OCI-LY3 (cell line): ENCODE measurements around the gene SPEF2.

Source experiments
- H2AFZ ChIP-seq: fragments of 200-600, 300-600 bp; shearing (Covaris generic); 2 replicates; pipeline ENCODE4 v1.6.0; 2014; ENCODE audit warnings: antibody characterized with exemption, low read depth, low read length
- H3K27ac ChIP-seq: fragments of 200-600, 300-600 bp; sonication (generic); 2 replicates; pipeline ENCODE4 v1.5.1; 2014; ENCODE audit warnings: mild to moderate bottlenecking, low read length, moderate library complexity, mixed read lengths
- H3K27me3 ChIP-seq: fragments of 200-600, 300-600 bp; sonication (generic); 2 replicates; pipeline ENCODE4 v1.6.1; 2014; ENCODE audit warnings: low read depth, low read length, mixed read lengths
- H3K36me3 ChIP-seq: fragments of 200-600, 300-600 bp; sonication (generic); replicated peaks from 2 replicates; pipeline ENCODE3; 2014; ENCODE audit warnings: low read depth, low read length, mixed read lengths
- H3K4me1 ChIP-seq: fragments of 300-600, 200-600 bp; sonication (generic); 2 replicates; pipeline ENCODE4 v1.6.1; 2014; ENCODE audit warnings: low read length, mixed read lengths
- H3K4me2 ChIP-seq: fragments of 200-600, 300-600 bp; sonication (generic); 2 replicates; pipeline ENCODE4 v1.6.1; 2014; ENCODE audit warnings: low read length, mixed read lengths
- H3K4me3 ChIP-seq: fragments of 300-600, 200-600 bp; sonication (generic); 2 replicates; pipeline ENCODE4 v1.5.1; 2014; ENCODE audit warnings: antibody characterized with exemption, mild to moderate bottlenecking, low read length, moderate library complexity
- H3K79me2 ChIP-seq: fragments of 300-600, 200-600 bp; shearing (Covaris generic); 2 replicates; pipeline ENCODE4 v1.6.1; 2014; ENCODE audit warnings: mild to moderate bottlenecking, low read length, mixed read lengths
- H3K9ac ChIP-seq: fragments of 300-600, 200-600 bp; shearing (Covaris generic); 2 replicates; pipeline ENCODE4 v1.6.0; 2014; ENCODE audit warnings: mild to moderate bottlenecking, low read length, moderate library complexity
- H3K9me3 ChIP-seq: fragments of 200-600, 300-600 bp; shearing (Covaris generic); 2 replicates; pipeline ENCODE4 v1.6.1; 2014; ENCODE audit warnings: low read length, mixed read lengths; ENCODE audit not compliant: insufficient read depth
- H4K20me1 ChIP-seq: fragments of 200-600, 300-600 bp; sonication (generic); 2 replicates; pipeline ENCODE4 v1.6.1; 2016; ENCODE audit warnings: low read length, mixed read lengths; ENCODE audit not compliant: insufficient read depth
- EZH2phosphoT487 ChIP-seq: fragments of 200-600 bp; shearing (Covaris generic); IDR thresholded peaks from 2 replicates; pipeline ENCODE4 v1.6.1; 2018; ENCODE audit warnings: antibody characterized with exemption, mixed run types, low read depth
- TF ChIP-seq, protein P1 (sequence below): fragments of 200-600, 300-600 bp; sonication (generic); IDR thresholded peaks from 2 replicates; pipeline ENCODE4 v1.5.1; 2014; ENCODE audit warnings: antibody characterized with exemption, low read length, low read depth

The SPEF2 gene

DNA sequence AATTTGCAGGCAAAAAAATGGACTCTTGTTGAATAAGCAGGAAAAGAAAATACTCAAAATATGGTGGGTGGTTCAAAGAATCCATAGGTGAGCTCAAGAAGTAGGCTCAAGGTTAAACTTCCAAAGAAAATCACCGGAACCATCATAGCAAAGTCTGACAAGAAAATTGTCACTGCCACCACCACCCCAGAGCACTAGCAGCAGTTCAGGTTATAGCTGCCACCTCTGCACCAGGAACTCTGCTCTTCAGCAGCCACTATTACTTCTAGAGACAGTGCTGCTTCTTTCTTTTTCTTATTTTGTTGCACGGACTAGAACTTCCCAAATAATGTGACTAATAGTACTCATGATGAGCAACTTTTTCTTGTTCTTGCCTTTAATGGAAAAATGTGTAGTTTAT lies 70.3 kb downstream of the SPEF2 start:
- Histone ChIP-seq H4K20me1 (no peaks in the 10 kb centered on the region), H3K27me3 (no peaks in the 10 kb centered on the region), H3K4me3 (no peak overlapping the region), H3K4me2 (no peak overlapping the region), H3K9ac (no peak overlapping the region), H3K9me3 (no peaks in the 10 kb centered on the region), H2AFZ (no peak overlapping the region), H3K36me3 (no peaks in the 10 kb centered on the region), H3K27ac (no peak overlapping the region), H3K4me1 (no peaks in the 10 kb centered on the region), H3K79me2 (no peaks in the 10 kb centered on the region)
- no peak for TF ChIP-seq EZH2phosphoT487
- TF ChIP-seq, protein P1, sequence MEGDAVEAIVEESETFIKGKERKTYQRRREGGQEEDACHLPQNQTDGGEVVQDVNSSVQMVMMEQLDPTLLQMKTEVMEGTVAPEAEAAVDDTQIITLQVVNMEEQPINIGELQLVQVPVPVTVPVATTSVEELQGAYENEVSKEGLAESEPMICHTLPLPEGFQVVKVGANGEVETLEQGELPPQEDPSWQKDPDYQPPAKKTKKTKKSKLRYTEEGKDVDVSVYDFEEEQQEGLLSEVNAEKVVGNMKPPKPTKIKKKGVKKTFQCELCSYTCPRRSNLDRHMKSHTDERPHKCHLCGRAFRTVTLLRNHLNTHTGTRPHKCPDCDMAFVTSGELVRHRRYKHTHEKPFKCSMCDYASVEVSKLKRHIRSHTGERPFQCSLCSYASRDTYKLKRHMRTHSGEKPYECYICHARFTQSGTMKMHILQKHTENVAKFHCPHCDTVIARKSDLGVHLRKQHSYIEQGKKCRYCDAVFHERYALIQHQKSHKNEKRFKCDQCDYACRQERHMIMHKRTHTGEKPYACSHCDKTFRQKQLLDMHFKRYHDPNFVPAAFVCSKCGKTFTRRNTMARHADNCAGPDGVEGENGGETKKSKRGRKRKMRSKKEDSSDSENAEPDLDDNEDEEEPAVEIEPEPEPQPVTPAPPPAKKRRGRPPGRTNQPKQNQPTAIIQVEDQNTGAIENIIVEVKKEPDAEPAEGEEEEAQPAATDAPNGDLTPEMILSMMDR = no peak

DNA sequence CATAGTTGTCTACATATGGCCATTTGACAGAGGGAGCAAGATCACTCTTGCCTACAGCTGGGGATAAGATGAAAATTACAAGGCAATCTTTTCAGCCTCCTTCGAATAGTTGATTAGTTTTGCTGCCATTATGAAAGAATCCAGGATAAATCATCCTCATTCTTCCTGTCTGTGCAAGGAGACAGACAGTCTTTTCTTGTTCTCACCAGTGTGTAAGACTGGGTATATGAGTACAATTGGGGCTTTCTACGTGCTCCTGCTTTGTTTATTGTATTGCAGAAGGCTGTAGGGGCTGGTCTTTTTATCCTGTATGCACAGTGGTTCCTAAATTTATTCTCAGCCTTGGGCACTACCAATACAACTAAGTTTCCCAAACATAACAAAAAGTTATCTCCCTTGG lies 76.8 kb downstream of the SPEF2 start:
- no peak overlapping the region for H3K9ac ChIP-seq
- no peaks in the 10 kb centered on the region for H3K9me3 ChIP-seq
- peaks cover 8% of the 10 kb centered on the region; the same call in 1 of the 2 replicates for H3K4me1 ChIP-seq
- no peaks in the 10 kb centered on the region for H4K20me1 ChIP-seq
- H3K36me3 ChIP-seq = no peaks in the 10 kb centered on the region
- TF ChIP-seq, protein P1 = no peak
- TF ChIP-seq EZH2phosphoT487 = no peak
- H3K79me2 ChIP-seq = no peaks in the 10 kb centered on the region
- H3K27me3 ChIP-seq = no peaks in the 10 kb centered on the region
- no peak overlapping the region for H3K4me2 ChIP-seq
- H2AFZ ChIP-seq = no peak overlapping the region
- H3K27ac ChIP-seq = no peak overlapping the region
- no peak overlapping the region for H3K4me3 ChIP-seq

DNA sequence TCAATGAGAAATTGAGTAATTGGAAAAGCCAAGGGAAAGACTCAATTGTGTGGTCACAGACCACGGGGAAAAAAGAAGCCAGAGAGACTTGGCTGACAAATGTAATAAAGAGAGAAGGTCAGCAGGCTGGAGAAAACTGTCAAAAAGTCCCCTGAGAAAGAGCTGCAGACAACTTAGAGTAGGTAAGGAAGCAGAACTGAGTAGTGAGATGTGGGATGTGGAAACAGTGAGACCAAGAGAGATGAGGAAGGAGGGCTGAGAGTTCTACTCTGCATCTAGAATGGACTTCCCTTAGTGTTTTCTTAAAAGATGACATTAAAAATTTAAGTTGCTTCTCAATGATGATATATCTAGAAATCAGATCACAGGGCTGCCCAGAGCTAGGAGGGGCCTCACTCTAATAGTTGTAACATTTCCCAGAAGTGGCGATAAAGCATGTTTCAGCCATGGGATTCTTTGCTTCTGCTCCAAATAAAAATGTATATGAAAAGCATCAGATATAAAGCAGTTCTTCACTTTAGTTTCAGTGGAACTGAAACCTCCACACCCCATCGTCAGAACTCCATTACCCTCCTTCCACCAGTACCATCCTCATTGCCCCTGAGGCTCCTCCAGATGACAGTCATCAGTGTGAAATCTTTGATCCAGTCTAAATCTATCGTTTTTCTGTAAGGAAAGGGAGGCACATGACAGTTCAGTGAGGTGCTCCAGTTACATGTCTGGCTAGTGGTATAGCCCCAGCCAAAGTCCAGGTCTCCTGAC lies 80.6 kb downstream of the SPEF2 start:
- Histone ChIP-seq H3K9me3 (no peaks in the 10 kb centered on the region), H2AFZ (no peak overlapping the region), H4K20me1 (no peaks in the 10 kb centered on the region), H3K4me1 (peaks cover 8% of the 10 kb centered on the region; the same call in 1 of the 2 replicates), H3K4me2 (no peak overlapping the region), H3K27me3 (no peaks in the 10 kb centered on the region), H3K4me3 (no peak overlapping the region), H3K36me3 (no peaks in the 10 kb centered on the region), H3K27ac (no peak overlapping the region), H3K79me2 (no peaks in the 10 kb centered on the region), H3K9ac (no peak overlapping the region)
- TF ChIP-seq EZH2phosphoT487 = no peak
- TF ChIP-seq, protein P1 = no peak

DNA sequence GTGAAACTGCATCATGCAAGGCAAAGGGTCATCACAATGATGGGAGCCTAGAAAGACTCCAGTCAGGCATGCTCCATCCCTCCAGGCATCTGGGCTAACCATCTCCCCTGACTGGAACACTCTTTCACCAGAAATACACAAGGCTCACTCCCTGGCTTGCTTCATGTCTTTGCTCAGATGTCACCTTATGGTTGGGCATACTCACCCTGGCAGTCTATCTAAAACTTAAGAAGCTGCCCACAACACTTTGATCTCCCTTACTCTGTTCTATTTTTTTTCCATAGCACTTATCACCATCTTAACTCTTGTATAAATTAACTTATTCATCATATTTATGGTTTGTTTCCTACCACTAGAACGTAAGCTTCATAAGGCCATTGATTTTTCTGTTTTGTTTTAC lies 90.0 kb downstream of the SPEF2 start:
- TF ChIP-seq EZH2phosphoT487 = no peak
- H3K4me2 ChIP-seq = no peak overlapping the region
- no peaks in the 10 kb centered on the region for H3K27me3 ChIP-seq
- no peak overlapping the region for H3K27ac ChIP-seq
- H3K9ac ChIP-seq = no peak overlapping the region
- no peaks in the 10 kb centered on the region for H3K79me2 ChIP-seq
- no peaks in the 10 kb centered on the region for H3K9me3 ChIP-seq
- no peak overlapping the region for H2AFZ ChIP-seq
- H3K4me1 ChIP-seq = no peaks in the 10 kb centered on the region
- H3K4me3 ChIP-seq = no peak overlapping the region
- no peaks in the 10 kb centered on the region for H4K20me1 ChIP-seq
- no peaks in the 10 kb centered on the region for H3K36me3 ChIP-seq
